Skin of body (tissue), 2 donors: ENCODE results near the gene SETD5. TPM values are rescaled to one million over a fixed set of nuclear protein-coding genes. Genes with fewer than 3 reads are reported as not detected.

ENCODE experiments used
- DNase-seq: peaks from one replicate; lab custom pipeline; 2025; lab: John Stamatoyannopoulos, UW
- total RNA-seq: library from RNA; depleted of rRNA; stranded (reverse); fragments of >200 nt; gene quantifications from one replicate; pipeline ENCODE4 v1.2.3, GENCODE V29; 2014

SETD5 gene
- 113 TPM for total RNA-seq

GRCh38 chr3:9397332-9397905 lies at the start of gene SETD5:
Gene SETD5 (plus strand): TSS chr3:9397615. CDS start chr3:9428939, 31,324 bp downstream.
- DNase-seq, result peak; percentile 97

GRCh38 chr3:9347887-9348286 lies 49.5 kb upstream of the SETD5 start:
- no peak for DNase-seq

- no peak for DNase-seq
Measured at GRCh38 chr3:9349321-9350117, 47.9 kb upstream of the SETD5 start.

GRCh38 chr3:9351709-9352126 lies 45.7 kb upstream of the SETD5 start:
- no peak for DNase-seq

GRCh38 chr3:9352917-9353752 lies 44.3 kb upstream of the SETD5 start:
- DNase-seq, result peak; percentile 73

GRCh38 chr3:9361691-9362388 lies 35.6 kb upstream of the SETD5 start:
- no peak for DNase-seq

GRCh38 chr3:9362731-9363530 lies 34.5 kb upstream of the SETD5 start, which contains the start of gene THUMPD3:
Gene THUMPD3 (plus strand): TSS chr3:9363054. CDS start chr3:9365069, 2,015 bp downstream.
- peak; percentile 87 for DNase-seq

- DNase-seq, result no peak
Measured at GRCh38 chr3:9369508-9369907, 27.9 kb upstream of the SETD5 start.

GRCh38 chr3:9373465-9373864 lies 23.9 kb upstream of the SETD5 start:
- no peak for DNase-seq

- DNase-seq, result no peak
Measured at GRCh38 chr3:9377981-9378380, 19.4 kb upstream of the SETD5 start.

- no peak for DNase-seq
Measured at GRCh38 chr3:9379327-9379726, 18.1 kb upstream of the SETD5 start.

GRCh38 chr3:9380014-9380413 lies 17.4 kb upstream of the SETD5 start:
- DNase-seq, result no peak

GRCh38 chr3:9384141-9384828 lies 13.1 kb upstream of the SETD5 start:
- no peak for DNase-seq

- DNase-seq, result no peak
Measured at GRCh38 chr3:9385187-9386077, 12.0 kb upstream of the SETD5 start.

GRCh38 chr3:9386078-9386459 lies 11.3 kb upstream of the SETD5 start:
- DNase-seq, result no peak

GRCh38 chr3:9386501-9387321 lies 10.7 kb upstream of the SETD5 start:
- DNase-seq, result no peak

GRCh38 chr3:9387322-9387655 lies 10.1 kb upstream of the SETD5 start:
- DNase-seq, result no peak

GRCh38 chr3:9388142-9388541 lies 9.3 kb upstream of the SETD5 start:
- no peak for DNase-seq
